Stimulated activated CD8-positive, alpha-beta memory T cell treated with anti-CD3 and anti-CD28 coated beads, Interleukin-12 subunit alpha, Interleukin-12 subunit beta, amount 100 ng/mL, for 1 hour (primary cell): ENCODE measurements around the gene INTS6.

Source experiments
- DNase-seq: peaks from one replicate; pipeline ENCODE4 v3.0.0-alpha.2; 2020; ENCODE audit warnings: low read depth

The INTS6 gene

DNA sequence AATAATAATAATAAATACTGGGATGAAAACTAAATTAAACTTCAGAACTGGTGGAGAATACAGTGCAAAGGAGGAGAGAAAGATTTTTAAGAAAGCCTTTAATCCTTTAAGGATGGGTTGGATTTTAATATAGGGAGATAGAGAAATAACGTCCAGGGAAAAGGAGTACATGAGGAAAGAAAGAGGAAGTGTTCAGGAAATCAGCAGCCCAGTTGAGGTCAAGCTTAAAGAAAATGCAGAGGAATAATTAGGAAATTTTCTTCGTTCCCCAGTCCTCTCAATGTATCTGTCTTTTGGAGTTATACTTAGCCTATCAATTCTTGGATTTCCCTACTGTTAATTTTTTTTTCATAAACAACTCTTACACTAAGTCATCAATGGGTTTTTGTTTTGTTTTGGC, 47.7 kb downstream of the INTS6 start:
- DNase-seq: no peak

DNA sequence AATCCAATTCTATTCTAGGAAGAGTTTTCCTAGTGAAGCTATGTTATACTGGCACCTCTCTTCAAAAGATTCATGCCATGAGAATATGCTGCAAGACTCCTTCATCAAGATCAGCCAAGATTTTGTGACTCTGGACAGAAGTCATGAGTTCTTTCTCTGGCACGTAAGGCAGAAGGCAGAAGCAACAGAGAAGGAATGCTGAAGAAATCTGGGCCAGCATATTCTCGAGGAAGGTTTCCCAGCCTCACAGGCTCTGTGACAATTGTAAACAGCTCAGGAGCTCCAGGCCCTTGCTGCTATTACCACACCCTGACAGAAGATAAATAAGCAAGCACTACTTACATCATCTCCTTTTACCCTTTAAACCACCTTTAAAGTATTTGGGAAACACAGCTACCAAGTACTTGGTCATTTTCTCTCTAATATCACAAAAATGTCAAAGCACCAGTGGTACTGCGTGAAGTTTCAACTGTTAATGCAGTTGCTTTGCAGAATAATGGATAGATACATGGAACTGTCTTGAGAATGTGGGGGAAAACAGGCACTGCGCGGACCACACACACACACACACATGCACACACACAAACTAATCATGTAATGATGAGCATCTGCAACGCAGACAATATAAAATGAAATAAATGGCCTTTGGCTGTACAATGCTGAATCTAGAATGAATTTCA, 55.4 kb downstream of the INTS6 start:
- no peak for DNase-seq

DNA sequence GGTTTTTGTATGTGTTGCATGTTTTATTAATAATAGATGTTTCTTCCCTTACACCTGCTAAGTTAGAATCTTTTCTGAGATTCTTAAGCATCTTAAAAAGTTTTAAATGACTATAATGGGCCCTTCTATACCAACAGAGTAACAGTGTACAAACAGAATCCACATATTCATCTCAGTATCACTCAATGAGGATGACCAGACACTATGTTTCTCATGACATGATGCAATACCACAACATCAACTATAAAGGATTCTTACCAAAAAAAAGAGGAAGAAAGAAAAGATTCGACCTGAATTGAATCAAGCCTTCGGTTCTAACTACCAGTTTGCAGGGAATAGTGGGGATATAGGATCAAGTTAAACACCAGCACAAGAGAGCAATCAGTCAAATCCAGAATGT, 56.5 kb downstream of the INTS6 start:
- DNase-seq: no peak

DNA sequence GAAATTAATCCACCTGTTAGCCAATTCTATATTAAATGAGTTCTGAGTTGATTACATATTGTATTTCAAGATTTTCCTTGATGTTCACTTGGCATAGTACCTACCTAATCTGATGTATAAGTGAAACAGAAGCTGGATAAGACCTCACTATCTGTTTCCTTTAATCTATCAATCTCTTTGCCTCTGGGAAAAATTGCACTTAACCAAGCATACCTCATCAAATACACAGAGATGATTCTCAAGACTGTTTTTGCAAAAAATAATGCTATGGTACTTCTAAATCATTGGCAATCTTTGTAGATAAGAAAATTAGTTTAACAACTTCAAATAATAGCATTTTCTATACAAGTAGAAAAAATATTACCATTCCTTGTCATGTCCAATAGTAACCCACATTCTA, 58.1 kb downstream of the INTS6 start:
- no peak for DNase-seq

DNA sequence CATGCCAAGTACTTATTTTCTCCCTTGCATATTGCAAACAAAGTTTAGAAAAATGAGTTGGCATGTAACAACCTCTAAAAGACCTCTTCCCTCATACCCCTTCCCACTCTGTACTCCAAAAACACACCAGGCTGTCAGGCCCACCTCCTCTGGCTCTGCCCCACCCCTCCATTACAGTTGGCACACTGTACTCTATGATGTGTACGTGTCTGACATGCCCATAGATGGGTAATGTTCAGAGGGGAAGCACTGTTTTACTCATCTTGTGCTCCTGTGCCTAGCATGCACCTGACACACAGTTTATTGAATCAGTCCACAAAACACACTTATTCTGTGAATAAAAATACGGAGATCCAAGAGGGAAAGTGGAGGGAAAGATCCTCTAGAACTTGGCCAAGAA, 67.7 kb downstream of the INTS6 start:
- no peak for DNase-seq

DNA sequence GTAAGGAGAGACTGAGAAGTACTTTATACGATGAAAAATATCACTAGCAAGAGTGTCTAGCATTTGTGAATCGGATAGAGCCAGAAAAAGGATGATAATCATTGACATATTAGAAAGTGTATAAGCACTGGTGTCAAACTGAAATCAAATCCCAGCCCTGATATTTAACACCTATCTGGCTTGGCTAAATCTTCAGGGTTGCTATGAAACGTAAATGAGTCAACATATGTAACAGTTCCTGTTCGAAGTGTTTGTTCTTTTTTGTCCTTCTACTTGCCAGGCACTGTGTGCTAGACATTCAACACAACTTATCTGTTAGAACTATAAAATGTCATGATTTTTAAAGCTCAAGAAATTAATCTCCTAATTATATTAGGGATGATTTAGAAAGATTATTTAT, 72.6 kb downstream of the INTS6 start:
- DNase-seq: no peak

DNA sequence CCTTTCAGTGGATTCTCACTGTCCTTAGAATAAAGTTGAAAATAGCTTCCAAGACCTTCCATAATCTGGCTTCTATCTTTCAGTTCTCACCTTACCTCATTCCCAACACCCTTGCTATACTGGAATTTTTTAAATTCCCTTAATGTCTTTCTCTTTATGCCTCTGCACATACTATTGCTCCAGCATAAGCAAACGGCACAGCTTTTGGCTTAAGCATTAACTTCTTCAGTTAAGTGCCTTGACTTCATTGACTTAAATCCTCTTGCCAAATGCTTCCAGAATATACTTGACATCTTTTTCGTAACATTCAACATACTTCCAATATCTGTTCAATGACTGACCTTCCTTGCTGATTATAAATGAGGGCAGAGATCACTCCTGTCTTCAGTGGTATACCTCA, 79.4 kb downstream of the INTS6 start:
- no peak for DNase-seq

DNA sequence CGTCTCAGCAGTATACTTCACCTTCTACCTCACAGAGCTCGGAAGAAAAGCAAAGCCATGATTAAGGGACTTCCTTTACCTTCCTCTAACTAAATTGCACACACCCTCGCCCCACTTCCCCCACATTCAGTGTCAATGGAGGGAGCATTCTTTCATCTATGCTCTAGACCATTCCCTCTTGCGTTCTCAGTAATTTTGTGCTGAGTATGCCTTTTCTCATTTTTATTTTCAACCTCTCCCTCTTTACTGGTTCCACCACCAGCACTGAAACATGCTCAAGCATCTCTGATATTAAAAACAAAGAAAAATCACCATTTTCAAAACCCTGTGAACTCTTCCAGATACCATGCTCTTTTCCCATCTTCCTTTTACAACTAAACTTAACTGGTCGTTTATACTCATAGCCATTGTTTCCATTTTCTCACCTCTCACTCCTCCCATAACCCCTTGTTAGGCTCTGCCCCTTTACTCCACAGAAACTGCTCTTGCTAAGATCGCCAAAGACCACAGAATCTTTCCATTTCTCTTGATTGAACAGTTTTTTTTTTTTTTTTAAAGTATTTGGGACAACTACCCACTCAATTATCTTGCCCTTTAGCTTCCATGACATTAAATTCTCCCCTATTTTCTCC, 81.0 kb downstream of the INTS6 start:
- DNase-seq: no peak

DNA sequence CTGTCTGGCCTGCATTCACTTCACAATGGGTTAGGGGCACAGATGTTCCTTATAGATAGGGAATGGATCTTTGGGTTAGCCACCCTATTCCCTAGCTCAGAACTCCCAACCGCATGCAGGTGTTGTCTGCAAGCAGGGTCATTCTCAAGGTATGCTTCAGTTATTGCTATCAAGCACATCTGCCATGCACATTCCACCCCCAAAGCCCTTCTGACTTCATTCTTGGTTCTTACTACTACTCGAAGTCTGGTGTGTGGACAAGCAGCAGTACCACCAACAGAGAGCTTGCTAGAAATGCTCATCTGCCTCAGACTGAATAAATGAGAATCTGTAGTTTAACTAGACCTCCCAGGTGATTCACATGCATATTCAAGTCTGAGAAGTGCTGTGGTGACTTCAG, 82.0 kb downstream of the INTS6 start:
- no peak for DNase-seq

DNA sequence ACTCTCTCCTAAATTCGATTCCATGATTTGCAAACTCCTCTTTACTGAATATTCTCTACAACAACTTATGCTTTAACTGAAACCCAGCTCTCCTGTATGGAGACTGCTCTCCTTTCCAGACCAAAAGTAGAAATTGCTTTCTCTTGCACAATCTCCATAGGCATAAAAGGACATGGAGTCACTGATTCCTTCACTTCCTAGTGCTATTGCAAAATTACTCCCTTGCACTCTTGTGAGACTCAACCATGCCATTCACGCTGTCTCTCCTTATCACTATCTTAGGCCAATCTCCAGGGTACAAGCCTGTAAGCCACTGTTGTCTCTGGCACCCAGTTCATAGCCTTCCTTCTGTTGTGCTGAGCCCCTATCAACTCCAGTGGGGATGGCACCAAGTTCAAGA, 82.7 kb downstream of the INTS6 start:
- no peak for DNase-seq

DNA sequence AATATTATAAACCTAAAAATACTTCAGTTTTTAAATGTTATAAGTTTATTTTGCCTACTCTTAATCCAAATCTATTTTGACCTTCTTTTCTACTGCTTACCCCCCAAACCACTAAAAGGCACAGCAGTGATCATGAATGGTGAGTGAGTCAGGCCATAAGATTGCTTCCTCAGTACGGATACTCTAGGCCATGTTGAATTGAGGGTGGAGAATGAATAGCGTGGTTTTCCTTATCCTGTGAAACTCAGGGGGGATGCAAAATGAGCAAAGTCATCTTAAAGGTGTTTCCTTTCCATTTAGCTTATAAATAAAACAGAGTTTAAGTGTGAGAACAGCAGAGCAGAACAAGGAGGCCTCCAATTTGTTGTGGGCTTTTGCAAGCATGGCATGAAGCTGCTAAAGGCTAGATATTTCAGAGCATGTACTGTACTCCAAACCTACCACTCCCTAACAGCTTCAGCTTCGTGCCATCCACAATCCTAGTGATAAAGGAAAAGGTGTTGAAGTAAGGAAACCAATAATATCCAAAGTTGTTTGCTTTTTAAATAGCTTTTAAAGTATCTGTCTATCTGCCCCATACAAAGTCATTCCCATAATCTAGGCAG, 88.3 kb downstream of the INTS6 start:
- no peak for DNase-seq

DNA sequence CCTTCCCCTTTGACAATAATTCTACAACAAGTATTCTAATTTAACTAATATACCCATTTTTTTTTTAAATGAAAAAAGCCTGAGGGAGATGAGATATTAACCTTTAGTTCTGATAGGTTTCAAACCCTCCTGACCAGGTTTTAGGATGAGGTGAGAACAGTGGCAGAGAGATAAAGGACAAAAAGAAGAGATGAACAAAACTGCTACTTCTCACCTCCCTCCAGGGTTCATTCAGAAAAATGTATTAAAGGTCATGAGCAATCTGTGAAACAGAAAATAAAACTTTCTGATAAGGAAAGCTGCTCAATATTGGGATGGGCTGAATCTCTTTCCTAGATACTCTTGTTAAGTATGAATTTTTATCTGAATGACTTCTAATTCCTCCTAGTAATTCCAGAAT, 89.2 kb downstream of the INTS6 start:
- no peak for DNase-seq

DNA sequence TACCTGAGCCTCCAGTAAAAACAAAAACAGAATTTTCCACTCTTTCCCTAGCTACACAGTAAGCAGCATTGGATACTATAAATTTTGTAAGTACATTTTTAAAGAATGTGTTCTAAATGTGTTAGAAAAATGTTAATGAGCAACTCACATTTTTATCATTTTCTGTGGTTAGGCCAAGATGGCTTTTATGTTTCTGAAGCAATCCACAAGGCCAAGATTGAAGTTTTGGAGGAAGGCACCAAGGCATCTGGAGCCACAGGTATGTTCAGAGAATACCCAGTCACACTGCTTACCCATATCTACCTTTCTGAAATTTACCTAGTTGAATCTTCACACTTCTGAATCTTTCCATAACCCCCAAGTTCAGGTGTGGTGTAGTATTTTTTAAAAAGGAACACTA, 91.7 kb downstream of the INTS6 start:
- no peak for DNase-seq

DNA sequence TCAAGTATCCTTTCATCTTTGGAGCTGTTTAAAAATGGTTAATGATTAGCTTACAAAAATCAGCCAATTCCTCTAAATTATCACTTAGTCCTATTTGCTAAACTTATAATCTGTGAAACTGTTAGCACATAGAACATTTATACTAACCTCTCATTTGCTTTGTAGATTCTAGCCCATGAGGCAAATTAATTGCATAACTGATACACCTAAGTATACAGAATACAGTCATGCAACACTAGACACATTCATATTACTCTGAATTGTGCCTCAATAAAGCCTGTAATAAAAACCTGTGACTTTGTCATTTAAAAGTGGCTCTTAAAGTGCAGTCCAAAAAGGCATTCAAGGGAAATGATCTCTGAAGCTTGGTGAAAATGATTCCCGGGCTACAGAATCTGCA, 92.3 kb downstream of the INTS6 start:
- DNase-seq: no peak

DNA sequence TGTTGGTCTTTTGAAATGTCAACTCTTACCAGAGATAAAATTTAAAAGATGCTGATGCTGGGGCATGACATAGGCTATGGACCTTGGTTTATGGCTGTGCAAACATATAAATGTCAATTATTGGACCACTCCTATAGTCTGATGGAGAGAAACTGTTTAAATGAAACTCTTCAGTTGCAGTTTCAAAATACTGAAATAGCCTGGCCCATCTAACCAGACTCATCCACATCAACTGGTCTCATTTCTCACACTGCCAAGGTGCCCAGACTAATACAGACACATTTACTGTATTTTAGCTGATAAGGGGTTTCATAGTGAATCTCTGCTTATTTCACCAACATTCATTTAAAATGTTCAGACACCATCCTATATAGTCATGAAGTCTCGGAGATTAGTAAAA, 93.5 kb downstream of the INTS6 start:
- no peak for DNase-seq

DNA sequence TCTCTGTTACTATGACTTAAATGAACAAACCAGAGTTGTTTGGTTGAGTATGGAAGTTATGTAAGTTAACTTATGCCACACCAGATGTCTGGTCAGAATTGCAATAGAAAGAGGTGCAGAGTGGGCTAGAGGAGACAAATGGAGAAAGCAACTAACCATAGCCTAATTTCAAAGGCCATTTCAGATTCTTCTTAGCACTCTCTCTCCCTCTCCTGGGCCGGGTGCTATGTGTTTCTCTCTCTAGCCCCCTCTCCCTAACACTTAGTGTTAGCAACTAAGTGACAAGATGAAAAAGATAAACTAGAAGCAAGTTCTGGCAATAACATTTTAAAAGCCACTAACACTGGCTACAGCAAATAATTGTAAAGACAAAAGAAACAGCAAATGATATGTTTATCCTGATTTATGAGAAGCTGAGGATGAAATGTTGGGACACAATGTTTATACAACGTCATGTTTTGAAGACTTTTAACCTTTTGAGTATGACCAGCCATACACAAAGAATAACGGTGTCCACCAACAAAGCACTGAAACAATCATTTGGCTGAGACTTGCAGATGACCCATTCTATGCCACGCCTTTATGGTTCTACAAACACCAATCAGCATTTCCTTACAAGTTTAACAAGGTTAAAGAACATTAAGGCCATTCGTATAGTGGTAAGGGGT, 94.8 kb downstream of the INTS6 start:
- DNase-seq: no peak

DNA sequence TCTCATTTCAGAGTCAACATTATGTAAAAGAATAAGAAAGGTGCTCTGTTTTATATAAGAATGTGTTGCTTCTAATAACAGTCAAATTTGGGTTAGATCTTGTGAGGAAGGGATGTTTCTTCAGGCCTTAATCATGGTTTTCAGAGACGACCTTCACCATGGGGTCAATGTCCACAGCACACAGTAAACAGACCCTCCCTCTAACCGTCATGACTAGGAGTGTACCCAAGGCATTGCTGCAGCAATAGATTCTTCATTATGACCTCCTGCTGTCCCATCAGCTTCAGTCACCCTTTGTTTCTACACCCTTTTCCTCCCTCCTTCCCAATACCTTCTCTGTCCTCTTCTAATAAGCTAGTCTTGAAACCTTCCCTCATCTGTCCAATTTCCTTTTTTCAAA, 97.6 kb downstream of the INTS6 start:
- no peak for DNase-seq

DNA sequence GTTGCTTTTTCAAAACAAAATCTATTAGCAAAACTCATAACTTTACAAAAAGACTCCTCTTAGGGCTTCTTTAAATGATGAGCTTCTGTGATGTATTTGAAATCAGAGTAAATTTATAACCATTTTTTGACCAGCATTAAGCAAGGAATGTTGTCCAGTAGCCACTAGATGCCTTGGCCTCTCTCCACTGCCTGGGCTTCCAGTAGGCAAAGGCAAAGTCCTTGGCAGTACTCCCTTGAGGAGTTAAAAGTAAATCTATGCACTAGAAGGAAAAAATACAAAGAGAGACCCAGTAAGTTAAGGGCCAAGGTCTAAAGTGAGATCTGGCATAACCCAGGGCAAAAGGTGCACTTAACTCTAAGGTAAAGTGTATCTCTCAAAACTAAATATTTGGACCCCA, 103.8 kb downstream of the INTS6 start:
- DNase-seq: no peak

DNA sequence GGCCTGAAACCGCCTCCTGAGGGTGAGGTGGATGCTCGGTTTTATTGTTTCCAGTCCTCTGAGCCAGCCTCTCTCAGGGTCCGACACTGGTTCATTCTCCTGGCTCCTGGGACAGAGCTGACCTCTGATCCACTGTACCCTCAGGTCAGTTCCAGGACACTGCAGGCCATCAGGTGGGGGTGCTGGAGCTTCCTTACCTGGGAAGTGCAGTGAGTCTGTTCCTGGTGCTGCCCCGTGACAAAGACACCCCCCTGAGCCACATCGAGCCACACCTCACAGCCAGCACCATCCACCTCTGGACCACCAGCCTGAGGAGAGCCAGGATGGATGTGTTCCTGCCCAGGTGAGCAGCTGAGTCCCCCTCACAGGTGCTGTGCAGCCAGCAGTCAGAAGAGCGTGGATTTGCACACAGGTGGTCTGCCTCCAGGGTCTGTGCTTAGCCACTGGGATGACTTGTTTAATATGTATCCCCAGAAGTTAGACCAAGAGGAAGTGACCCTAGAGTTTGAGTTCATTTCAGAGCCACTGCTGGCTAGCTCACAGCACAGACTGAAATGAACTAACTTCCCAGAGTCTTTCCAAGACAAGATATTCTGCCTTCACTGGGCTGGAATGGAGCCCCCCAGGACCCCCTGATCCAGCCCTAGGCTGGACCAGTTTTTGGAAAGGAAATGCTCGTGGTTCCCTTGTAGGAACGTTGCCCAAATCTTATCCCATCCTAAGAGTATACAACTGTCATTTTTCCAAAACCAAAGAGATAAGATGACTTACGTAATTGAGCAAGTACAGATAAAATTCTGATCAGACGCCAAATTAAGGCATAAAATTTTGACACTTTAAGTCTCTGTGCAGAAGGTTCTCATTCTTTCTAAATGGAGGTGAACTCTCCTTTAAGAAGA, 104.5 kb downstream of the INTS6 start:
- DNase-seq: no peak

DNA sequence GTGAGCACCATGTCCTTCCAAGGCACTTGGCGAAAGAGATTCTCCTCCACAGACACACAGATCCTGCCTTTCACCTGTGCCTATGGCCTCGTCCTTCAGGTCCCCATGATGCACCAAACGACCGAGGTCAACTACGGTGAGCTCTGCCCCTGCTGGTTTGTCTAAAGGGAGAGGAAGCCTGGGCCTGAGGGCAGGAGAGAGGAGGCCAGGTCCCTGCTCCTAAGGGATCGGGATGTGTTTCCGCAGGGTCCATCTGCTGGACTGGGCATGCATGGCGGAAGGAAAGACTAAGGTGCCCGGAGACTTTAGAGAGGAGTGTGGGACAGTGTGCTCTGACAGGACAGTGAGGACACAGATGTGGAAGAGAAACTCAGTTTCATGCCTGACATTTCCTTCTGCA, 105.7 kb downstream of the INTS6 start:
- DNase-seq: no peak

DNA sequence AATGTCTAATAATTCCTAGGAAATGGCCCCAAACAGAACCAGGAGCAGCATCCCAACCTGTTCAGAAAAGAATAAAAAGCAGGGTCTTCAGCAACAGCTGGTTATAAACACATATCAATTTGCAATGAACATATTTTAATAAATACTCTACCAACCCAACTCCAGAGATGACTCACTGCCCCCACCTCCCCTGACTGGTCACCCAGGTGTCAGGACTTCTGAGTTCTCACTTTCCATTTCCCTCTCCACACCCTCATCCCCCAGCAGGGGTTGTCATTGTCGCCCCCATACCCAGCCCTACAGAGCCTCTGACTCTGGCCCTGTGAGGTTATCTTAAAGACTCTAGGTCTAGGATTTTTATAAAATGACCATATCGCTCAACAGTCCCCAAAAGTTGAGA, 106.4 kb downstream of the INTS6 start:
- DNase-seq: no peak

DNA sequence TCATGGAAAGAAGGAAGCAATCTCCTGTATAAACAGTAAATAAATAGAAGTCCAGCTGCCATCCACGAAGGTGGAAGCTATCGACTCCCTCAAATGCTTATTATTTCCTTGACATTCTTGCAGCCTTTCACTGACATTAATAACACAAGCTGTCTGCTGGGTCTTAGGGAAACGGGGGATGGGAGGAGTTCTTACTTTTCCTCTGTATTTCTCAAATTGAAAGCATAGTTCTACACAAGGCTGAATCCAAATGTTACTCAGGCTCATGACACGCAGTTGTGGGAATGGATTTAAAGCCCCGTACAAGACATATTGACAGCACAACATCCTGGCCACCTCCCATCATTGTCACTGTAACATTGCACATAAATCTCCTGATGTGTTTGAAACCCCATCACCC, 109.4 kb downstream of the INTS6 start:
- DNase-seq: no peak
